WI38 (cell line): ENCODE results near the gene DHCR24.
"Not testable (repeated sequence)": the region's sequence is repeated elsewhere in the genome, so short reads cannot be mapped to it uniquely, and the experiment has no call there.

Experiments used
- H3K4me3 ChIP-seq: 2 replicates; pipeline ENCODE4 v1.5.1; 2011; ENCODE audit warnings: low read depth, mild to moderate bottlenecking, control low read depth, low read length
- CTCF ChIP-seq: IDR thresholded peaks from 2 replicates; pipeline ENCODE4 v1.5.1; 2012; ENCODE audit warnings: low read depth, mild to moderate bottlenecking, control low read depth, low read length

The DHCR24 gene

GRCh38 chr1:54886724-54887664 is at the start of gene DHCR24:
TSS of gene DHCR24 (minus strand) at chr1:54887195. CDS start at chr1:54887119, 76 bp downstream.
- H3K4me3 ChIP-seq: peak within 1 kb of the TSS; percentile 85
- no peak for TF ChIP-seq CTCF

- TF ChIP-seq CTCF: no peak
- no peak overlapping the region for H3K4me3 ChIP-seq
Observed at GRCh38 chr1:54936791-54937190, 49.8 kb upstream of the DHCR24 start.

GRCh38 chr1:54934869-54935268 is 47.9 kb upstream of the DHCR24 start:
- H3K4me3 ChIP-seq: no peak overlapping the region
- TF ChIP-seq CTCF: no peak

GRCh38 chr1:54934081-54934480 is 47.1 kb upstream of the DHCR24 start:
- H3K4me3 ChIP-seq: not testable (repeated sequence)

- TF ChIP-seq CTCF: no peak
- H3K4me3 ChIP-seq: no peak overlapping the region
Observed at GRCh38 chr1:54931275-54931840, 44.4 kb upstream of the DHCR24 start.

DNA sequence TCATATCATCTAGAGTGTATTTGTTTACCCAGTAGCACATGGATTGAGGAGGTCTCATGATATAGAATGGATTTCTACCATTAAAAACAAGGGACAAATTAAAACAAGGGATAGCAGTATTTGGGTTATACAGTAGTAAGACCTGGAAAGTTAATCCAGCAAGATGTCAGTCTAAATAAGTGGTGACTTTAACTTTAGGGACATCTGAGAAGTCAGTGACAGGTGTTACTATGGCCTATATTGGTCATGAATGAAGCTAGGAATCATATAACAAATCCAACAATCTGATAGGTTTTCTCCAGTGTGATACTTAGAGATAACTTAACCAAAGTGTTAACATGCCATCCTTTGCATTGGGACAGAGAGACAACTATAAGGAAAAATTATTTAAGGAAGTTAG is 42.7 kb upstream of the DHCR24 start:
- H3K4me3 ChIP-seq: no peak overlapping the region
- no peak for TF ChIP-seq CTCF

GRCh38 chr1:54928327-54928726 is 41.3 kb upstream of the DHCR24 start:
- H3K4me3 ChIP-seq: no peak overlapping the region
- TF ChIP-seq CTCF: no peak
